ENCODE measurements around the gene PIK3R2. TPM values are rescaled to one million over a fixed set of nuclear protein-coding genes. Genes with fewer than 3 reads are reported as not detected.

The PIK3R2 gene
- total and polyA plus RNA-seq, 10 donors: 4.2 to 22.7 (median 13.9) TPM

DNA sequence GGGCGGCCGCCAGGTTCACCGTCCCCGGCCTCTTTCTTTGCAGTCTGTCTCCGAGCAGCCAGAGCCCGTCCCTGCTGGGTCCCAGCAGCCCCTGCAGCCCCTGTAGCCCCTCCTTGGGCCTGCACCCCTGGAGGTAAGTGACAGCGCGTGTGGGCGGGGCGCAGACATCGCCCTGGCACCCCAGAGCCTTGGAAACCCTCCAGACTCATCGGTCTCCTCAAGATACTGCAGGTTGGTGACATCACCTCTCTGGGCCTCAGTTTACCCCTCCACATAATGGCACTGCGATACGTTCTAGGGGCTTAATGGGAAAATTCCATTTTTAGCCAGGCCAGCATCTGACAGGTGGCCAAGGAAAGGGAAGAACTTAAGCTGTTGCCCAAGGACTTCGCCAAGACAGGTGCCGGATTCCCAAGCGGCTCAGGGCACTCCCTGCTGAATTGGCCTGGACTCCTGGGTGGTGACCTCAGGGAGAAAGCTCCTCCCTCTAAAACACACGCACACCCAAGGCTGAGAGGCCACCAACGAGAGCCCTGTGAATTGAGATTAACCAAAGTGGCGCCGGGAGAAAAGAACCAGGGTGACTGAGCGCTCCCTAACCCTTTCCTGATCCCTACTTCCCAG lies 42.2 kb upstream of the PIK3R2 start:
- intact Hi-C loops (cut with DNase I; ENCODE audit: low total_unique reads): loop anchor here (5.0 kb wide), 2 partner anchors 42 to 142 kb away; partner anchors contain the start of gene PIK3R2
- peak overlapping the region in 7 of 8 donors; percentile 78 to 98 (median 89) for H3K27ac ChIP-seq
- TF ChIP-seq POLR2A (IDR thresholded peaks at IDR 0.05) (no peak), POLR2AphosphoS5 (IDR thresholded peaks at IDR 0.05) (peak in 1 of 3 donors; percentile 0)
- TF ChIP-seq, protein P1, sequence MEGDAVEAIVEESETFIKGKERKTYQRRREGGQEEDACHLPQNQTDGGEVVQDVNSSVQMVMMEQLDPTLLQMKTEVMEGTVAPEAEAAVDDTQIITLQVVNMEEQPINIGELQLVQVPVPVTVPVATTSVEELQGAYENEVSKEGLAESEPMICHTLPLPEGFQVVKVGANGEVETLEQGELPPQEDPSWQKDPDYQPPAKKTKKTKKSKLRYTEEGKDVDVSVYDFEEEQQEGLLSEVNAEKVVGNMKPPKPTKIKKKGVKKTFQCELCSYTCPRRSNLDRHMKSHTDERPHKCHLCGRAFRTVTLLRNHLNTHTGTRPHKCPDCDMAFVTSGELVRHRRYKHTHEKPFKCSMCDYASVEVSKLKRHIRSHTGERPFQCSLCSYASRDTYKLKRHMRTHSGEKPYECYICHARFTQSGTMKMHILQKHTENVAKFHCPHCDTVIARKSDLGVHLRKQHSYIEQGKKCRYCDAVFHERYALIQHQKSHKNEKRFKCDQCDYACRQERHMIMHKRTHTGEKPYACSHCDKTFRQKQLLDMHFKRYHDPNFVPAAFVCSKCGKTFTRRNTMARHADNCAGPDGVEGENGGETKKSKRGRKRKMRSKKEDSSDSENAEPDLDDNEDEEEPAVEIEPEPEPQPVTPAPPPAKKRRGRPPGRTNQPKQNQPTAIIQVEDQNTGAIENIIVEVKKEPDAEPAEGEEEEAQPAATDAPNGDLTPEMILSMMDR (IDR thresholded peaks at IDR 0.05 in 8 of 11, conservative IDR thresholded peaks at IDR 0.05 in 3 of 11): no peak
- H3K36me3 ChIP-seq: peaks cover 0 to 50% (median 4%) of the 10 kb centered on the region in 6 donors
- WGBS, 5 donors: 49 to 71% (median 53%) methylated on average over 16 to 22 of the region's 22 CpGs
- peak overlapping the region; percentile 39 to 84 (median 62) for H3K4me3 ChIP-seq
- DNase-seq: no peak
- peaks cover 13 to 98% (median 59%) of the 10 kb centered on the region in 6 donors for H3K4me1 ChIP-seq
- no peaks in the 10 kb centered on the region for H3K9me3 ChIP-seq
- H3K27me3 ChIP-seq (replicated peaks in 1 of 7): peaks cover 0 to 12% (median 0%) of the 10 kb centered on the region in 7 donors

DNA sequence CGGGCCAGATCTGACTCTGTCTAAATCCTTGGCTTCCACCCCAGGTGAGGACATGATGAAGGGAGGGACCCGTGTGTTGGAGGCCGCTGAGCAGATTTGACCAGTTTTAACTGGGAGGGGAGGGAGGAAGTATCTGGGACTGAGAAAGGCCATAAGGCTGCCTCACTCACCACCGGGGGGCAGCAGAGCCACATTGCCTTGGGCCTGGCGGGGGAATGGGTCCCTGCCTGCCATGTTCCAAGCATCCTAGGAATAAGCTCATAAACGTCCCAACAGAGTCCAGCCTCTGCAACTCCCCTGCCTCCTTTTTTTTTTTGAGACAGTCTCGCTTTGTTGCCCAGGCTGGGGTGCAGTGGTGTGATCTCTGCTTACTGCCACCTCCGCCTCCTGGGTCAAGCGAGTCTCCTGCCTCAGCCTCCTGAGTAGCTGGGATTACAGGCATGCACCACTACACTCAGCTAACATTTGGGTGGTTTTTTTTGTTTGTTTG lies 39.9 kb upstream of the PIK3R2 start:
- Histone ChIP-seq H3K36me3 (peaks cover 0 to 55% (median 4%) of the 10 kb centered on the region in 6 donors), H3K27ac (peak overlapping the region in 4 of 8 donors; percentile 35 to 74 (median 48)), H3K9me3 (no peaks in the 10 kb centered on the region), H3K4me1 (peaks cover 19 to 92% (median 55%) of the 10 kb centered on the region in 6 donors), H3K4me3 (peak overlapping the region in 1 of 8 donors; percentile 1), H3K27me3 (replicated peaks in 1 of 7) (peaks cover 0 to 12% (median 0%) of the 10 kb centered on the region in 7 donors)
- TF ChIP-seq POLR2AphosphoS5 (IDR thresholded peaks at IDR 0.05) (peak in 2 of 3 donors; percentile 63 to 71), POLR2A (IDR thresholded peaks at IDR 0.05) (no peak)
- TF ChIP-seq, protein P1 (IDR thresholded peaks at IDR 0.05 in 8 of 11, conservative IDR thresholded peaks at IDR 0.05 in 3 of 11): peak; percentile 78 to 95 (median 89)
- DNase-seq: peak; percentile 94
- 37 to 46% (median 38%) methylated on average over 9 of the region's 9 CpGs for whole genome bisulfite sequencing, 5 donors
- intact Hi-C loops (cut with DNase I; ENCODE audit: low total_unique reads): loop anchor here (5.0 kb wide), 2 partner anchors 39 to 139 kb away; partner anchors contain the start of gene PIK3R2

DNA sequence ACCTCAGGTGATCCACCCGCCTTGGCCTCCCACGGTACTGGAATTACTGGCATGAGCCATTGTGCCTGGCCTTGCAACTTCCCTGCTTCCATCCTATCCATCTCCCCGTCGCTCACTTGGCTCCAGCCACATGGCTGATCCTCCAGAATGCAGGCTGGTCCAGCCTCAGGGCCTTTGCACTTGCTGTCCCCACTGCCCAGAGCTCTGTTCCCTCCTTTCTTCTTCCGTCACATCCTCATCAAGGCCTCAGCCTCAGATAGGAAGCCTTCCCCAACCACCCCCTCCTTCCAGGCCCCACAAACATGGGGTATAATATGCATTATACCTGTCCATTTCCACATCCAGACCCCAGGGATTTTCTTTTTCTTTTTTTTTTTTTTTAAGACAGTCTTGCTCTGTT lies 39.1 kb upstream of the PIK3R2 start:
- no peak for TF ChIP-seq POLR2A (IDR thresholded peaks at IDR 0.05)
- TF ChIP-seq, protein P1 (IDR thresholded peaks at IDR 0.05 in 8 of 11, conservative IDR thresholded peaks at IDR 0.05 in 3 of 11): no peak
- TF ChIP-seq POLR2AphosphoS5 (IDR thresholded peaks at IDR 0.05): no peak
- Histone ChIP-seq H3K9me3 (no peaks in the 10 kb centered on the region), H3K27ac (no peak overlapping the region), H3K27me3 (replicated peaks in 1 of 7) (peaks cover 0 to 12% (median 0%) of the 10 kb centered on the region in 7 donors), H3K36me3 (peaks cover 0 to 55% (median 4%) of the 10 kb centered on the region in 6 donors), H3K4me1 (peaks cover 26 to 92% (median 55%) of the 10 kb centered on the region in 6 donors), H3K4me3 (no peak overlapping the region)
- DNase-seq: no peak
- WGBS, 5 donors: 79 to 95% (median 91%) methylated on average over 5 of the region's 5 CpGs
- intact Hi-C loops (cut with DNase I; ENCODE audit: low total_unique reads): loop anchor here (5.0 kb wide), 2 partner anchors 38 to 138 kb away; partner anchors contain the start of gene PIK3R2

DNA sequence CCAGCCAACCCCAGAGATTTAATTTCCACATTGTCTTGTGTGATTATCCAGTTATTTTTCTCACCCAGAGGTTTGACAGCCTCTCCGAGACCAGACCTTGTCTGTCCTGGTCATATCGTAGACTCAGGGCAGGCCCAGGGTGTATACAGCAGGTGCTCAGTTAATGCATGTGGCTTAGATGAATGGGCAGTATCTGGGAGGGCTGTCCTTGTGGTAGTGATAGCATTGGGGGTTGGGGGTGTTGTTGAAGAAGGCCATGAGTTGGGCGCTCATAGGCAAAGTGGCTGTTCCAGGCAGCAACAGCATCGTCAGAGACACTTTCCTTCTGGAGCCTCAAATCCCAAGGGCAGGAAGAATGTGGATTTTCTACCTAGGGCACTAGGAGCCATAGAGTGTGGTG lies 38.5 kb upstream of the PIK3R2 start:
- 93 to 96% (median 96%) methylated on average over 4 of the region's 4 CpGs for WGBS, 5 donors
- H3K9me3 ChIP-seq: no peaks in the 10 kb centered on the region
- H3K27me3 ChIP-seq (replicated peaks in 1 of 7): peaks cover 0 to 12% (median 0%) of the 10 kb centered on the region in 7 donors
- H3K4me1 ChIP-seq: peaks cover 25 to 92% (median 55%) of the 10 kb centered on the region in 6 donors
- peaks cover 0 to 55% (median 4%) of the 10 kb centered on the region in 6 donors for H3K36me3 ChIP-seq
- H3K4me3 ChIP-seq: no peak overlapping the region
- TF ChIP-seq POLR2A (IDR thresholded peaks at IDR 0.05) (no peak), POLR2AphosphoS5 (IDR thresholded peaks at IDR 0.05) (no peak)
- TF ChIP-seq, protein P1 (IDR thresholded peaks at IDR 0.05 in 8 of 11, conservative IDR thresholded peaks at IDR 0.05 in 3 of 11): no peak
- DNase-seq: no peak
- H3K27ac ChIP-seq: no peak overlapping the region
- intact Hi-C loops (cut with DNase I; ENCODE audit: low total_unique reads): loop anchor here (5.0 kb wide), 2 partner anchors 38 to 138 kb away; partner anchors contain the start of gene PIK3R2
